Neural progenitor cell (in vitro differentiated cells): Measurements from ENCODE around the gene APOC3. TPM values are rescaled to one million over a fixed set of nuclear protein-coding genes. Genes with fewer than 3 reads are reported as not detected.

Experiments used
- DNase-seq: peaks from one replicate; pipeline ENCODE4 v3.0.0-alpha.2; 2016; ENCODE audit warnings: low spot score
- H2AFZ ChIP-seq: fragments of 200-600 bp; sonication (generic); replicated peaks from 2 replicates; pipeline ENCODE4 v1.6.1; 2016; ENCODE audit warnings: antibody characterized with exemption
- H3F3A ChIP-seq: fragments of 200-600 bp; sonication (generic); 2 replicates; pipeline ENCODE4 v1.6.1; 2016; ENCODE audit warnings: antibody characterized with exemption, low read depth
- H3K27ac ChIP-seq: fragments of 200-600 bp; sonication (generic); 2 replicates; pipeline ENCODE4 v1.5.1; 2016; ENCODE audit warnings: mild to moderate bottlenecking
- H3K27me3 ChIP-seq: fragments of 200-600 bp; sonication (generic); 2 replicates; pipeline ENCODE4 v1.6.1; 2016; ENCODE audit warnings: mild to moderate bottlenecking, moderate library complexity
- H3K36me3 ChIP-seq: fragments of 200-600 bp; sonication (generic); 2 replicates; pipeline ENCODE4 v1.5.1; 2016
- H3K4me1 ChIP-seq: fragments of 200-600 bp; sonication (generic); 2 replicates; pipeline ENCODE4 v1.6.1; 2016; ENCODE audit warnings: mixed run types
- H3K4me2 ChIP-seq: fragments of 200-600 bp; sonication (generic); 2 replicates; pipeline ENCODE4 v1.6.1; 2016
- H3K4me3 ChIP-seq: fragments of 200-600 bp; sonication (generic); 2 replicates; pipeline ENCODE4 v1.5.1; 2016
- H3K79me2 ChIP-seq: fragments of 200-600 bp; sonication (generic); 2 replicates; pipeline ENCODE4 v1.6.1; 2016; ENCODE audit warnings: low read depth
- H3K9ac ChIP-seq: fragments of 200-600 bp; sonication (generic); 2 replicates; pipeline ENCODE4 v1.6.1; 2016
- H3K9me3 ChIP-seq: fragments of 200-600 bp; sonication (generic); 2 replicates; pipeline ENCODE4 v1.5.1; 2016; ENCODE audit warnings: low read depth
- H4K20me1 ChIP-seq: fragments of 200-600 bp; sonication (generic); 2 replicates; pipeline ENCODE4 v1.6.1; 2016; ENCODE audit warnings: low read depth
- H3K27ac Mint-ChIP-seq: 3 replicates; pipeline ENCODE4 v1.8.0; 2021; ENCODE audit warnings: mixed read lengths
- H3K27me3 Mint-ChIP-seq: 2 replicates; pipeline ENCODE4 v1.8.0; 2022; ENCODE audit warnings: low read depth, mild to moderate bottlenecking, inconsistent platforms, moderate library complexity, mixed read lengths; ENCODE audit not compliant: insufficient read depth
- H3K36me3 Mint-ChIP-seq: 3 replicates; pipeline ENCODE4 v1.8.0; 2021; ENCODE audit warnings: mixed read lengths
- H3K4me1 Mint-ChIP-seq: 3 replicates; pipeline ENCODE4 v1.8.0; 2021; ENCODE audit warnings: mixed read lengths
- H3K4me3 Mint-ChIP-seq: 3 replicates; pipeline ENCODE4 v1.8.0; 2021; ENCODE audit warnings: mild to moderate bottlenecking, moderate library complexity, mixed read lengths
- H3K9me3 Mint-ChIP-seq: 3 replicates; pipeline ENCODE4 v1.8.0; 2020; ENCODE audit warnings: mixed read lengths
- CTCF ChIP-seq: fragments of 200-600 bp; sonication (generic); IDR thresholded peaks from 2 replicates; pipeline ENCODE4 v1.5.1; 2017; ENCODE audit warnings: antibody characterized with exemption, mild to moderate bottlenecking
- EZH2 ChIP-seq: fragments of 200-600 bp; sonication (generic); IDR thresholded peaks from 2 replicates; pipeline ENCODE4 v1.6.1; 2017; ENCODE audit warnings: antibody characterized with exemption, mild to moderate bottlenecking, moderate library complexity
- EZH2phosphoT487 ChIP-seq: fragments of 200-600 bp; sonication (generic); IDR thresholded peaks from 2 replicates; pipeline ENCODE4 v1.6.1; 2017; ENCODE audit warnings: antibody characterized with exemption
- total RNA-seq: library from RNA; depleted of rRNA; stranded (reverse); fragments of >200 nt; gene quantifications from 2 replicates; pipeline ENCODE4 v1.2.3, GENCODE V29; 2015; ENCODE audit warnings: low replicate concordance

The APOC3 gene
- total RNA-seq, 1 donor from 2014 or later = not detected

GRCh38 chr11:116862185-116862584 is 32.5 kb downstream of the APOC3 start:
- Histone ChIP-seq H3K27ac (no peak overlapping the region), H3K4me2 (no peak overlapping the region), H3K9ac (no peak overlapping the region), H3K79me2 (no peaks in the 10 kb centered on the region), H3F3A (no peaks in the 10 kb centered on the region), H3K4me3 (no peak overlapping the region), H3K36me3 (no peaks in the 10 kb centered on the region), H3K27me3 (no peaks in the 10 kb centered on the region), H3K9me3 (no peaks in the 10 kb centered on the region), H4K20me1 (no peaks in the 10 kb centered on the region), H3K4me1 (no peaks in the 10 kb centered on the region), H2AFZ (no peak overlapping the region)
- Mint-ChIP-seq H3K36me3 (peaks cover 39% of the 10 kb centered on the region), H3K9me3 (no peaks in the 10 kb centered on the region), H3K4me1 (no peaks in the 10 kb centered on the region), H3K27me3 (peaks cover 2% of the 10 kb centered on the region), H3K4me3 (no peak overlapping the region), H3K27ac (no peak overlapping the region)
- no peak for TF ChIP-seq EZH2phosphoT487
- TF ChIP-seq EZH2 = no peak
- no peak for TF ChIP-seq CTCF
- DNase-seq = no peak

- Histone ChIP-seq H3K27me3 (no peaks in the 10 kb centered on the region), H3K9ac (no peak overlapping the region), H3K79me2 (no peaks in the 10 kb centered on the region), H3F3A (no peaks in the 10 kb centered on the region), H3K4me1 (no peaks in the 10 kb centered on the region), H3K4me2 (no peak overlapping the region), H3K36me3 (no peaks in the 10 kb centered on the region), H3K27ac (no peak overlapping the region), H4K20me1 (no peaks in the 10 kb centered on the region), H3K4me3 (no peak overlapping the region), H3K9me3 (no peaks in the 10 kb centered on the region), H2AFZ (no peak overlapping the region)
- Mint-ChIP-seq H3K9me3 (no peaks in the 10 kb centered on the region), H3K27me3 (peaks cover 2% of the 10 kb centered on the region), H3K36me3 (peaks cover 43% of the 10 kb centered on the region), H3K27ac (no peak overlapping the region), H3K4me1 (no peaks in the 10 kb centered on the region), H3K4me3 (no peak overlapping the region)
- DNase-seq = no peak
- TF ChIP-seq EZH2phosphoT487 (no peak), EZH2 (no peak), CTCF (no peak)
Observed at GRCh38 chr11:116862951-116863350, 33.2 kb downstream of the APOC3 start.

GRCh38 chr11:116864531-116864930 is 34.8 kb downstream of the APOC3 start:
- H3K4me3 ChIP-seq = no peak overlapping the region
- no peaks in the 10 kb centered on the region for H3K9me3 ChIP-seq
- Mint-ChIP-seq H3K27me3 (peaks cover 2% of the 10 kb centered on the region), H3K36me3 (peaks cover 41% of the 10 kb centered on the region), H3K9me3 (no peaks in the 10 kb centered on the region), H3K4me3 (no peak overlapping the region), H3K4me1 (no peaks in the 10 kb centered on the region), H3K27ac (no peak overlapping the region)
- no peaks in the 10 kb centered on the region for H3F3A ChIP-seq
- no peaks in the 10 kb centered on the region for H3K79me2 ChIP-seq
- H3K36me3 ChIP-seq = no peaks in the 10 kb centered on the region
- no peak for DNase-seq
- H3K4me1 ChIP-seq = no peaks in the 10 kb centered on the region
- H2AFZ ChIP-seq = no peak overlapping the region
- TF ChIP-seq CTCF (no peak), EZH2phosphoT487 (no peak), EZH2 (no peak)
- no peak overlapping the region for H3K4me2 ChIP-seq
- no peak overlapping the region for H3K9ac ChIP-seq
- no peak overlapping the region for H3K27ac ChIP-seq
- H3K27me3 ChIP-seq = no peaks in the 10 kb centered on the region
- H4K20me1 ChIP-seq = no peaks in the 10 kb centered on the region
